ELF-1 (cell line): ENCODE results near the gene ART1.
A peak's percentile ranks its signal among the peaks of the same experiment; 100 is the strongest.

Experiments
- DNase-seq: peaks from one replicate; pipeline ENCODE4 v3.0.0-alpha.2; 2016; ENCODE audit warnings: low read depth, low spot score

The ART1 gene

DNA sequence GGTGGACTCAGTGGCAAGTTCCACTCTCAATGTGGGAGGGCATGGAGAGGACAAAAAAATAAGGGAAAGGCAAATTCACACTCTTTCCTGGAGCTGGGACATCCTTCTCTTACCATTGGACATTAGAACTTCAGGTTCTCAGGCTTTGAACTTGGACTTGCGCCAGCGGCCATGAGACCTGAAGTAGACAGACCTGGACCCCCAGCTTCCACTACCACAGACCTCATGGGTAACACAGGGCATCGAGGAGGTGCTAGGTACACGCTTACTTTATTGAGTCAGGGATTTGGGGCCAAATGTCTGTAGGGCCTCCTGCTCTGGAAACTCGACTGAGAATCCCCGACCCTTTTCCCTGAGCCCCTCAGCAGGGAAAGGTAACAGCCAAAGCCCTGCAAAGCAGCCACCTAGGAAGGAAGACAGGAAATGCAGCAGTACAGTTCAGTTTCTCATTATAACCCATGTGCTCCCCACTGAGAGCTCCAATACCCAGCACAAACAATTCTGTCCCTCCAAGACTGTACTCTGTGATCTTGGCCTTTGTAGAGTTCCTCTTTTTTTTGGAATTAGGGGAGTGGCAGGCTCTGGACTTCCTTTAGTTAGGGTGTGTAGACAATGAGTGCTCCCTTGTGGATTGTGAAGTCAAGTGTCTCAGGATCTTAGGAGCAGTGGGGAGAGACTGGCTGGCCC is 20.6 kb downstream of the ART1 start:
- no peak for DNase-seq

DNA sequence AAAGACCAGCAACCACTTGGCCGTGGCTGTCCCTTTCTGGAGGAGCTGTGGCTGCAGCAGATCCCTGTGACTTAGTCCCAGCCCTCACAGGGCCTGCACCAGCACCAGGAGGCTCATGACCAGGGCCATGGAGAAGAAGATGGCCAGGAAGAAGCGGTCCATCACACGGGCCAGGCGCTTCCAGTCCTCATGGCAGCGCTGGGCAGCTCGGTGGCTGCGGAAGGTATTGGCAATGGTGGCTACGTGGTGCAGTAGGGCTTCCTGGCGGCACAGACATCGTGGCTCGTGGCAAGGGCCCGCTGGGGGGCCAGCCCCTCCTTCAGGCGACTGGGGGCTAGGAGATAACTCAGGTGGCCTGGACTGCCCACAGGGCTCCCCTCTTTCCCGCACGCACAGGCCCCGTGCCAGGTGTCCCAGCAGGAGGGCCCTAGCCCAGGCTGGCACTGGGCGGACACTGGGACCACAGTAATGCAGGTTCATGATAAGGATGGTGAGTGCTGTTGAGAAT is 21.1 kb downstream of the ART1 start:
- no peak for DNase-seq

- DNase-seq, result no peak
Observed at GRCh38 chr11:3667149-3668035, 22.5 kb downstream of the ART1 start.

DNA sequence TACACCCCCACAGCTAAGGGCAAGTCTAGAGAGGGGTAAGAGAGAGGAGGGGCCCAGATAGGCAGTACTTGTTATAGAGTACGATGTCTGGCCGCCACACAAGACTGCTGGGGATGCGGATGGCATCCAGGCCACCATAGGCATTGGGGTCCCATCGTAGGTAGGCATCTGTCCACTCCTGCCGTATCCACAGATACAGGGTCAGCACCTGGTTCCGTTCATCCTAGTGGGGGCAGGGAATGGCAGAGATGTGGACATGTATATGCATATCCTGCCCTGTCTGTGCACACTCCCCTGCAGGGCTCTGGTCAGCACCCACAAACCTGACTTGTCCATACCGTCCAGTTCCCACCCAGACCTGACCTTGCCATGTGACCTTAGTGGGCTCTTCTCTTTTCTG is 24.2 kb downstream of the ART1 start:
- no peak for DNase-seq

DNA sequence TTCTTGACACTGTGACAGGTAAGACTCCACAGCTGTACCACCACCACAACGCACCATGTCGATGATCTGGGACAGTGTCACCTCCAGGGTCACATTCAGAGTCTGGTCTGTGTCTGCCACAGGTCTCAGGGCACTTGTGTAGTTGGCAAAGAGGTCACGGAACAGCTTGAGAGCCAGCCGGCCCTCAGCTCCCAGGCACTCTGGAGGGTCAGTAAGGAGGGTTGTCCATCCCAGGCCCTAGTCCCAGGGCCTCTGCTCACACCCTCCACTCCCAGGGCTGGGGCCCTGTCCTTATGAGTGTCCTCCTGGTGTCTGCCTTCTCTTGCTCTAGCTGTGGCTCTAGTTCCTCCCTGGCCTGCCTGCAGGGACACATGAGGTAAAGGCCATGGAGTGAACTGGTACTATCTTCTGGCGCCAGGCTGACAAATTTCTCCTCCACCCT is 24.8 kb downstream of the ART1 start:
- no peak for DNase-seq

DNA sequence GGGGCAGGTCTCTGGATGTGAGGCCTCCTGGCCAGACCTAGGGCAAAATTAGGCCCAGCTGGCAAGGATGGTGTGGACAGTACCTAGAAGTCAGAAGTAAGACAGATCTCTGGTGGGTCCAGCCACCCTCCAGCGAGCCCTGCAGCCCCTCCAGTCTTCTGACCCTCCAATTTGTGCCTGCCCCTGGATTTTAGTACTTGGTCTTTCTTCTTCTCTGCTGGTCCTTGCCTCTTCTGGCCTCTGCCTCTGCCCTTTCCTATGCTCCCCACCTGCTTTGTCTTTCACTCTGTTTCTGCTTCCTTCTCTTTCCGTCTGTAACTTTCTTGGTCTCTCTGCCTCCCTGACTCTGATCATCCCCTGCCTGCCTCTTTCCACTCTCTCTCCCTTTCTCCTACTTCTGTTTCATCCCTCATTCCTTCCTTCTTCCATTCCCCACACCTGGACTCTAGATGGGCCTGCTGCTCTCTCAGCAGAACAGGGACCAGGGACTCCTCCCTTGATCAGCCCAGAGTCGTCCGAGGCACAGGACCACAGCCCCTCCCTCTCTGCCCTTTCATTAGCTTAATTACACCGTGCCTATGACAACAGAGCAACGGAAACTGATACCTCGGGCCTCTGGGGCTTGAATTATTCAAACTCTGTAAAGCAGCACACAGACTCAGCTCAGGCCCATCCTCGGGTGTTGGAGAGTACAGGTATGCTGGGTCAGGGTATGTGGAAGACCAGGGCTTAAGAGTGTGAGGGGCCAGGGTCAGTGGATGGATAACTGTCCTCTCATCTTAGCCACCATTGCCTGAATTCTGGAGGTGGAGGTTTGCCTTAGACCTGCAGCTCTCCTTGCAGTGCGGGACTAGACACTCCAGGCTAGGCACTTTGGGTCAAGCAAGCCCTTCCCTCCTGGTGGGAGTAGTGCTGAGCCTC is 26.7 kb downstream of the ART1 start, which contains the start of gene CHRNA10:
Gene CHRNA10, minus strand, starts transcription at position 51 of the 921 bp plus-strand sequence. CDS start 72 bp downstream, outside the sequence.
- no peak for DNase-seq

GRCh38 chr11:3674189-3674588 is 29.3 kb downstream of the ART1 start:
- peak; percentile 18 for DNase-seq

DNA sequence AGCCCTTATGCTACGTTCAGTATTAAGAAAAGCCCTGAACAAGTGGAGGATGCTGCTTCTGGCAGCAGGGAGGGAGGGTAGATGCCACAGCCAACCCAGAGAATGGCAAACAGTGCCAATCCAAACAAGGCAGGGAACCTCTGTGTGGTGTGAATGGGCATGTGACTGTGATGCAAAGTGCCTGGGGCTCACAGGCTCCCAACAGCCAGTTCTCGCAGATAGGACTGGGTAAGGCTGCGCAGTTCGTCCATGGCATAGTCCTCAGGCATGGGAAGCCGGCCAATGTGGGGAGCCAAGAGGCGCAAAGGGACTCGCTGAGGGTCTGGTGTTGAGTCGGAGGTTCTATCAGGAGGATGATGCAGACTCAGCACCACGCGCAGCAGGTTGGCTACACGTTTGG is 31.0 kb downstream of the ART1 start:
- no peak for DNase-seq

- no peak for DNase-seq
Observed at GRCh38 chr11:3679077-3679476, 34.1 kb downstream of the ART1 start.

DNA sequence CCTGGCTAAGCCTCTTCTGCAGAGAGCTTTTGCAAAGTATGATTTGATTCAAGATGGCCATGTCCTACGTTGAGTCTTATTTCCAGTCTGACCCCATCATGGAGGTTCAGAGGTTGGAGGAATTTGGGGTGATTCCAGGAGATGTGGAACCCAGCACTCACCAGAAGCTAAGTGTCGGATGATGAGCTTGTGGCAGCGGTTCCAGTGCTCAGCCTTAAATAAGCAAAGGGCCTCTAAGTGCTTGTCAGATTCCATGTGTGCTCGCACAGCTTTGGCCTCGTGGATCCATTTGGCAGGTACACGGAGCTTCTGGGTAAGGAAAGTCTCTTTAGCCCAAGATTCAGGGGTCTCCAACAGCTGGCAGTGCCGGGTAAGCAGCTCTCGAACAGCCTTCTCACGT is 38.1 kb downstream of the ART1 start:
- no peak for DNase-seq

- DNase-seq, result no peak
Observed at GRCh38 chr11:3684129-3684818, 39.3 kb downstream of the ART1 start.

DNA sequence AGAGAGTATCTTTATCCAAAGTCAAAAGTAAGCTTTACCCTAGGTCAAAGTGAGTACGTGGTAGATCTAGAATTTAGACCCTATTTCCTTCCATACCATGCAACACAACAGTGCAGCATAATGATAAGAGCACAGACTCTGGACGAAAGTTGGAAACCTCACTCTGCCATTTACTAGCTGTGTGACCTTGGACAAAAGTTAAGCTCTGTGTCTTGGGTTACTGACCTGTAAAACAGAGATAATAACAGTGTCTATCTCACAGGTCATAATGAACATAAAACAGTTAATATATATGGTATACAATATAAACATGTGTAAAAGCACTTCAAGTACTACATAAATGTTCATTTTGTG is 39.9 kb downstream of the ART1 start:
- no peak for DNase-seq

- no peak for DNase-seq
Observed at GRCh38 chr11:3685923-3686322, 41.0 kb downstream of the ART1 start.

DNA sequence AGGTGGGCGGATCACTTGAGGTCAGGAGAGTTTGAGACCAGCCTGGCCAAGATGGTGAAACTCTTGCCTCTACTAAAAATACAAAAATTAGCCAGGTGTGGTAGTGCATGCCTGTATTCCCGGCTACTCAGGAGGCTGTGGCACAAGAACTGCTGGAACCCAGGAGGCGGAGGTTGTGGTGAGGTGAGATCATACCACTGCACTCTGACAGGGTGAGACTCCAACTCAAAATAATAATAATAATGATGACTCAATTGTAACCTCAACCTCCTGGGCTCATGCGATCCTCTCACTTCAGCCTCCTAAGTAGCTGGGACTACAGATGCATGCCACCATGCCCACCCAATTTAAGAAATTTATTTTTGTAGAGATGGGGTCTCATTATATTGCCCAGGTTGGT is 41.8 kb downstream of the ART1 start:
- no peak for DNase-seq

DNA sequence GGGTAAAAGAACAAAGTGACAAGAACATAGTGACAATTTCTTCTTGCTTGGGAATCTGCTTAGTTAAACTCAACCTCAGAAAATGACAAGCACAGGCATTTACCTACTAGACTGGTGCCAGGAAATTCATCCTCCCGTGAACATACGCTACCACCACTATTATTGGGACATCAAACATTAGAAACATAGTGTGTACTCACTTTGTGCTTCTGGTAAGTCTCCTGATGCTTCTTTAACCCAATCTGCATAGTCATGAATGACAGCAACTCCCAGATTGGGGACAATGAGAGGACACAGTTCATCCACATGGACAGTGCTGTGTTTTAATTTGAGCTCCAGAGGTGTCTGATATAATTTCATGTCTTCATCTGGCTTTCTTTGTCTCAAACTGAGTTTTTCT is 55.5 kb downstream of the ART1 start:
- DNase-seq, result no peak

GRCh38 chr11:3700910-3701309 is 56.0 kb downstream of the ART1 start:
- DNase-seq, result no peak

- no peak for DNase-seq
Observed at GRCh38 chr11:3703383-3703782, 58.5 kb downstream of the ART1 start.

DNA sequence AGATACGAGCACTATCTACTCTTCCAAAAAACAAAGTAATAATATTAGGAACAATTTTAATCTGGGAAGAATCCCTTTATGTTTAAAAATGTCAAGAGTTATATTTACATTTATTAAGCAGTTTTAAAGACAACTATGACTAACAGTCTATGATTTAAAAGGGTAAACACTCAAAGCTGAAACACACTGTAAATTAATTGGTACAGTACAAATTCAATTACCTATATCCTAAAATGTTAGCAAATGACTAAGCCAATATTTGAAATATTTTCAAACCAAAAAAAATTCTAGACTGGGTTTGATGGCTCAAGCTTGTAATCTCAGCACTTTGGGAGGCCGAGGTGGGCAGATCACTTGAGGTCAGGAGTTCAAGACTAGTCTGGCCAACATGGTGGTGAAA is 62.2 kb downstream of the ART1 start:
- DNase-seq, result no peak

- DNase-seq, result no peak
Observed at GRCh38 chr11:3709977-3710376, 65.0 kb downstream of the ART1 start.

DNA sequence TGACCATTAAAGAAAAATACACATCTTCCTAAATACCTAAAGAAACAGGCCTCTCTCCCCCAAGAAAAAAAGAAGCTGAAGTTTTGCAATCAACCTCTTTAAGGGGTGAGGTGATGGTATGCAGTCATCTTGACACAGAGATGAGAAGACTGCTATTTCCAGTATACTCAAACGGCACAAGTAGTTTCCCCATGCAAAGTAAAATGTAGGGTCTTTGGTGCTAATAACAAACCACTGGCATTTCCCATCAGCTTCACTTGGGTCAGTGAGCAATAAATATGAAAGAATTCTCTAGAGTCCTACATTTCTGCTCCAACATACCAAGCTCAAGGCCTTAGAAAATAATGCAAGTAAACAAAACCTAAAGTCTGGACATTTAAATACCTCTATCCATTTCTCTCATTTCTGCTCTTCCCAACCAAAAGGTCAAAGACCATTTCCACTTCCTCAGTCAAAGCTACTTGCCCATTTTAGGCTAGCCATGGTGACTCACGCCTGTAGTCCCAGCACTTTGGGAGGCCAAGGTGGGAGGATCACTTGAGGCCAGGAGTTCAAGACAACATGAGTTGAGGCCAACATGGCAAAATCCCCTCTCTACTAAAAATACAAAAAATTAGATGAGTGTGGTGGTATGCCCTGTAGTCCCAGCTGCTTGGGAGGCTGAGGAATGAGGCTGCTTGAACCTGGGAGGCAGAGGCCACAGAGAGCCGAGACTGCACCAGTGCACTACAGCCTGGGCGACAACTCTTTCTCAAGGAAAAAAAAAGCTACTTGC is 65.7 kb downstream of the ART1 start:
- no peak for DNase-seq
